GM23338 (cell line): ENCODE data around the gene ZMAT5. TPM values are rescaled to one million over a fixed set of nuclear protein-coding genes. Genes with fewer than 3 reads are reported as not detected.

Experiments
- ATAC-seq: fragments of 200-7000 bp; cut with Tn5 transposase; 3 replicates; pipeline ENCODE4 v1.9.1; 2020
- DNase-seq: peaks from one replicate; pipeline ENCODE4 v3.0.0-alpha.2; 2015; ENCODE audit warnings: low spot score
- H2AFZ ChIP-seq: fragments of 200-600 bp; sonication (generic); 2 replicates; pipeline ENCODE4 v1.8.0; 2016; ENCODE audit warnings: antibody characterized with exemption, mild to moderate bottlenecking, moderate library complexity
- H3F3A ChIP-seq: fragments of 200-600 bp; sonication (generic); replicated peaks from 2 replicates; pipeline ENCODE4 v1.8.0; 2017; ENCODE audit warnings: antibody characterized with exemption, mixed run types, low read depth
- H3K27ac ChIP-seq: fragments of 200-600 bp; sonication (generic); 2 replicates; pipeline ENCODE4 v1.6.1; 2016; ENCODE audit warnings: low read depth
- H3K27me3 ChIP-seq: fragments of 200-600 bp; sonication (generic); 2 replicates; pipeline ENCODE4 v1.8.0; 2016; ENCODE audit warnings: mild to moderate bottlenecking, mixed run types, moderate library complexity; ENCODE audit not compliant: insufficient read depth
- H3K36me3 ChIP-seq: fragments of 200-600 bp; sonication (generic); 2 replicates; pipeline ENCODE4 v1.8.0; 2016; ENCODE audit warnings: mild to moderate bottlenecking; ENCODE audit not compliant: insufficient read depth
- H3K4me1 ChIP-seq: fragments of 200-600 bp; sonication (generic); 2 replicates; pipeline ENCODE4 v1.8.0; 2016; ENCODE audit warnings: mild to moderate bottlenecking, moderate library complexity; ENCODE audit not compliant: insufficient read depth
- H3K4me2 ChIP-seq: fragments of 200-600 bp; sonication (generic); 2 replicates; pipeline ENCODE4 v1.7.1; 2017; ENCODE audit warnings: mixed run types
- H3K4me3 ChIP-seq: fragments of 200-600 bp; sonication (generic); 2 replicates; pipeline ENCODE4 v1.6.1; 2016; ENCODE audit warnings: mixed run types
- H3K79me2 ChIP-seq: fragments of 200-600 bp; sonication (generic); replicated peaks from 2 replicates; pipeline ENCODE4 v1.8.0; 2017; ENCODE audit warnings: mild to moderate bottlenecking; ENCODE audit not compliant: insufficient read depth
- H3K9me2 ChIP-seq: fragments of 200-600 bp; sonication (generic); 2 replicates; pipeline ENCODE4 v1.8.0; 2017; ENCODE audit not compliant: insufficient read depth
- H4K20me1 ChIP-seq: fragments of 200-600 bp; sonication (generic); replicated peaks from 2 replicates; pipeline ENCODE4 v1.8.0; 2017; ENCODE audit warnings: mild to moderate bottlenecking; ENCODE audit not compliant: insufficient read depth
- H3K27ac Mint-ChIP-seq: 2 replicates; pipeline ENCODE4 v1.8.0; 2020; ENCODE audit warnings: inconsistent platforms, mild to moderate bottlenecking, moderate library complexity, mixed read lengths
- H3K27me3 Mint-ChIP-seq: 3 replicates; pipeline ENCODE4 v1.8.0; 2022; ENCODE audit warnings: low read depth, mild to moderate bottlenecking, moderate library complexity, mixed read lengths, inconsistent platforms; ENCODE audit not compliant: insufficient read depth, poor library complexity
- H3K36me3 Mint-ChIP-seq: 3 replicates; pipeline ENCODE4 v1.8.0; 2021; ENCODE audit warnings: low read depth, mild to moderate bottlenecking, inconsistent platforms, moderate library complexity, mixed read lengths
- H3K4me1 Mint-ChIP-seq: 3 replicates; pipeline ENCODE4 v1.8.0; 2020; ENCODE audit warnings: mild to moderate bottlenecking, inconsistent platforms, mixed read lengths
- H3K4me3 Mint-ChIP-seq: 3 replicates; pipeline ENCODE4 v1.8.0; 2021; ENCODE audit warnings: moderate library complexity, mild to moderate bottlenecking, inconsistent platforms, mixed read lengths
- H3K9me3 Mint-ChIP-seq: 3 replicates; pipeline ENCODE4 v1.8.0; 2020; ENCODE audit warnings: moderate library complexity, mild to moderate bottlenecking, inconsistent platforms, mixed read lengths
- CREB1 ChIP-seq: fragments of 250-450 bp; sonication (Bioruptor Pico); IDR thresholded peaks from 2 replicates; pipeline ENCODE4 v1.5.0; 2020; ENCODE audit warnings: low read depth, mild to moderate bottlenecking, moderate library complexity
- EZH2 ChIP-seq: fragments of 200-600 bp; sonication (generic); IDR thresholded peaks from one replicate; pipeline ENCODE4 v1.8.0; 2017; ENCODE audit warnings: antibody characterized with exemption, mild to moderate bottlenecking, low read depth; ENCODE audit not compliant: unreplicated experiment
- EZH2phosphoT487 ChIP-seq: fragments of 200-600 bp; sonication (generic); IDR thresholded peaks from one replicate; pipeline ENCODE4 v1.8.1; 2018; ENCODE audit warnings: antibody characterized with exemption; ENCODE audit not compliant: unreplicated experiment
- JUNB ChIP-seq: IDR thresholded peaks from one replicate; pipeline ENCODE4 v1.6.1; 2016; ENCODE audit warnings: antibody characterized with exemption; ENCODE audit not compliant: unreplicated experiment
- POLR2AphosphoS5 ChIP-seq: IDR thresholded peaks from 2 replicates; pipeline ENCODE4 v1.6.1; 2016; ENCODE audit warnings: antibody characterized with exemption, low read depth
- ZNF114 ChIP-seq: fragments of 250-450 bp; sonication (Bioruptor Pico); IDR thresholded peaks from 2 replicates; pipeline ENCODE4 v1.5.0; 2020; ENCODE audit warnings: mild to moderate bottlenecking, moderate library complexity
- ZNF331 ChIP-seq: fragments of 250-450 bp; sonication (Bioruptor Pico); IDR thresholded peaks from 2 replicates; pipeline ENCODE4 v1.5.0; 2020; ENCODE audit warnings: low read depth, mild to moderate bottlenecking, moderate library complexity
- polyA plus RNA-seq: library from polyadenylated mRNA; unstranded; fragments of >200 nt; fragmentation: Nextera tagmentation; extraction: Ambion mirVana; gene quantifications from 2 replicates; pipeline ENCODE4 v1.2.1, GENCODE V29; 2016
- total RNA-seq: library from RNA; depleted of rRNA; stranded (reverse); fragments of >200 nt; shearing (Covaris generic); gene quantifications from 2 replicates; pipeline ENCODE4 v1.2.3, GENCODE V29; 2014
- TF ChIP-seq, protein P1 (sequence below): fragments of 250-450 bp; sonication (Bioruptor Pico); IDR thresholded peaks from 2 replicates; pipeline ENCODE4 v1.5.0; 2020; ENCODE audit warnings: mild to moderate bottlenecking, moderate library complexity

ZMAT5 gene
- total and polyA plus RNA-seq, 2 experiments from 2014 or later, result 14.6 to 25.4 TPM

DNA sequence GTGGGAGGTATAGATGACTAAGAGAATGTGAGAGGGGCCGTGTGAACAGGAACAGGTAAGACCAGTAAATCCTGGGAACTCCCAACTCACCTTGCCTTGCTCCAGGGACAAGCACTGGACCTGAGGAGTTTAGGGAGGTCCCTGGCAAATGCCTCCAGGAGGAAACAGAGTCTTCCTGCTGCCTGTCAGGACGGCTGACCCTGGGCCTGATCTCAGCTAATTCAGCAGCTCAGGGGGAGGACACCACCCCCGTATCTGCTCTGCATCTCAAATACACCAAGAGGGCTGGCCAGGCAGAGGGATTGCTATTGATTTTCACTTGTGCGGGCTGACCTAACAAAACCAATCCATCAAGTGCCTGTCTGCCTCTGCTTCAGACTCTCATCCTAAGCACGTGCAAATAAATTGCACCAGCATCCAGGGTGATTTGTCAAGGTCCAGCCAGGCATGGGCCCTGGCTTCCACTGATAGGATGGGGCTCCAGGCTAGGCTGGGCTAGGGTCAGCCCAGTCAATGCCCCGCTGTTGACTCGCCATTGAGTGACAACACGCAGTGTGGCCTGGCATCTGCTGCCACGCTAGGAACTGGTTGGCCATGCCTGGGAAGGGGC lies 20.7 kb upstream of the ZMAT5 start:
- Mint-ChIP-seq H3K4me3 (no peak overlapping the region), H3K4me1 (peaks cover 10% of the 10 kb centered on the region), H3K27ac (peak overlapping the region; percentile 70; the same call in 1 of the 2 replicates), H3K36me3 (peaks cover 14% of the 10 kb centered on the region), H3K27me3 (peaks cover 6% of the 10 kb centered on the region), H3K9me3 (no peaks in the 10 kb centered on the region)
- Histone ChIP-seq H3K4me3 (no peak overlapping the region), H3K27me3 (no peaks in the 10 kb centered on the region), H3K4me1 (no peaks in the 10 kb centered on the region), H3K79me2 (no peaks in the 10 kb centered on the region), H2AFZ (no peak overlapping the region), H3K27ac (no peak overlapping the region), H4K20me1 (no peaks in the 10 kb centered on the region), H3K9me2 (no peaks in the 10 kb centered on the region), H3F3A (no peaks in the 10 kb centered on the region), H3K36me3 (no peaks in the 10 kb centered on the region; the same call in 1 of the 2 replicates), H3K4me2 (no peak overlapping the region)
- TF ChIP-seq JUNB (no peak), ZNF331 (CRISPR knock-in tag) (no peak), POLR2AphosphoS5 (no peak), ZNF114 (CRISPR knock-in tag) (no peak), EZH2phosphoT487 (no peak), EZH2 (no peak), CREB1 (CRISPR knock-in tag) (no peak)
- TF ChIP-seq, protein P1, sequence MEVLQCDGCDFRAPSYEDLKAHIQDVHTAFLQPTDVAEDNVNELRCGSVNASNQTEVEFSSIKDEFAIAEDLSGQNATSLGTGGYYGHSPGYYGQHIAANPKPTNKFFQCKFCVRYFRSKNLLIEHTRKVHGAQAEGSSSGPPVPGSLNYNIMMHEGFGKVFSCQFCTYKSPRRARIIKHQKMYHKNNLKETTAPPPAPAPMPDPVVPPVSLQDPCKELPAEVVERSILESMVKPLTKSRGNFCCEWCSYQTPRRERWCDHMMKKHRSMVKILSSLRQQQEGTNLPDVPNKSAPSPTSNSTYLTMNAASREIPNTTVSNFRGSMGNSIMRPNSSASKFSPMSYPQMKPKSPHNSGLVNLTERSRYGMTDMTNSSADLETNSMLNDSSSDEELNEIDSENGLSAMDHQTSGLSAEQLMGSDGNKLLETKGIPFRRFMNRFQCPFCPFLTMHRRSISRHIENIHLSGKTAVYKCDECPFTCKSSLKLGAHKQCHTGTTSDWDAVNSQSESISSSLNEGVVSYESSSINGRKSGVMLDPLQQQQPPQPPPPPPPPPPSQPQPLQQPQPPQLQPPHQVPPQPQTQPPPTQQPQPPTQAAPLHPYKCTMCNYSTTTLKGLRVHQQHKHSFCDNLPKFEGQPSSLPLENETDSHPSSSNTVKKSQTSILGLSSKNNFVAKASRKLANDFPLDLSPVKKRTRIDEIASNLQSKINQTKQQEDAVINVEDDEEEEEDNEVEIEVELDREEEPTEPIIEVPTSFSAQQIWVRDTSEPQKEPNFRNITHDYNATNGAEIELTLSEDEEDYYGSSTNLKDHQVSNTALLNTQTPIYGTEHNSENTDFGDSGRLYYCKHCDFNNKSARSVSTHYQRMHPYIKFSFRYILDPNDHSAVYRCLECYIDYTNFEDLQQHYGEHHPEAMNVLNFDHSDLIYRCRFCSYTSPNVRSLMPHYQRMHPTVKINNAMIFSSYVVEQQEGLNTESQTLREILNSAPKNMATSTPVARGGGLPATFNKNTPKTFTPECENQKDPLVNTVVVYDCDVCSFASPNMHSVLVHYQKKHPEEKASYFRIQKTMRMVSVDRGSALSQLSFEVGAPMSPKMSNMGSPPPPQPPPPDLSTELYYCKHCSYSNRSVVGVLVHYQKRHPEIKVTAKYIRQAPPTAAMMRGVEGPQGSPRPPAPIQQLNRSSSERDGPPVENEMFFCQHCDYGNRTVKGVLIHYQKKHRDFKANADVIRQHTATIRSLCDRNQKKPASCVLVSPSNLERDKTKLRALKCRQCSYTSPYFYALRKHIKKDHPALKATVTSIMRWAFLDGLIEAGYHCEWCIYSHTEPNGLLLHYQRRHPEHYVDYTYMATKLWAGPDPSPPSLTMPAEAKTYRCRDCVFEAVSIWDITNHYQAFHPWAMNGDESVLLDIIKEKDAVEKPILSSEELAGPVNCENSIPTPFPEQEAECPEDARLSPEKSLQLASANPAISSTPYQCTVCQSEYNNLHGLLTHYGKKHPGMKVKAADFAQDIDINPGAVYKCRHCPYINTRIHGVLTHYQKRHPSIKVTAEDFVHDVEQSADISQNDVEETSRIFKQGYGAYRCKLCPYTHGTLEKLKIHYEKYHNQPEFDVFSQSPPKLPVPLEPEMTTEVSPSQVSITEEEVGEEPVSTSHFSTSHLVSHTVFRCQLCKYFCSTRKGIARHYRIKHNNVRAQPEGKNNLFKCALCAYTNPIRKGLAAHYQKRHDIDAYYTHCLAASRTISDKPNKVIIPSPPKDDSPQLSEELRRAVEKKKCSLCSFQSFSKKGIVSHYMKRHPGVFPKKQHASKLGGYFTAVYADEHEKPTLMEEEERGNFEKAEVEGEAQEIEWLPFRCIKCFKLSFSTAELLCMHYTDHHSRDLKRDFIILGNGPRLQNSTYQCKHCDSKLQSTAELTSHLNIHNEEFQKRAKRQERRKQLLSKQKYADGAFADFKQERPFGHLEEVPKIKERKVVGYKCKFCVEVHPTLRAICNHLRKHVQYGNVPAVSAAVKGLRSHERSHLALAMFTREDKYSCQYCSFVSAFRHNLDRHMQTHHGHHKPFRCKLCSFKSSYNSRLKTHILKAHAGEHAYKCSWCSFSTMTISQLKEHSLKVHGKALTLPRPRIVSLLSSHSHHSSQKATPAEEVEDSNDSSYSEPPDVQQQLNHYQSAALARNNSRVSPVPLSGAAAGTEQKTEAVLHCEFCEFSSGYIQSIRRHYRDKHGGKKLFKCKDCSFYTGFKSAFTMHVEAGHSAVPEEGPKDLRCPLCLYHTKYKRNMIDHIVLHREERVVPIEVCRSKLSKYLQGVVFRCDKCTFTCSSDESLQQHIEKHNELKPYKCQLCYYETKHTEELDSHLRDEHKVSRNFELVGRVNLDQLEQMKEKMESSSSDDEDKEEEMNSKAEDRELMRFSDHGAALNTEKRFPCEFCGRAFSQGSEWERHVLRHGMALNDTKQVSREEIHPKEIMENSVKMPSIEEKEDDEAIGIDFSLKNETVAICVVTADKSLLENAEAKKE (CRISPR knock-in tag), result no peak
- DNase-seq (no peak), ATAC-seq (peak; percentile 17; the same call in 2 of the 3 replicates)
